OCI-LY3 (cell line): ENCODE results near the gene MLEC.

Source experiments
- H2AFZ ChIP-seq: fragments of 200-600, 300-600 bp; shearing (Covaris generic); 2 replicates; pipeline ENCODE4 v1.6.0; 2014; ENCODE audit warnings: antibody characterized with exemption, low read depth, low read length
- H3K27ac ChIP-seq: fragments of 200-600, 300-600 bp; sonication (generic); 2 replicates; pipeline ENCODE4 v1.5.1; 2014; ENCODE audit warnings: mild to moderate bottlenecking, low read length, moderate library complexity, mixed read lengths
- H3K27me3 ChIP-seq: fragments of 200-600, 300-600 bp; sonication (generic); 2 replicates; pipeline ENCODE4 v1.6.1; 2014; ENCODE audit warnings: low read depth, low read length, mixed read lengths
- H3K36me3 ChIP-seq: fragments of 200-600, 300-600 bp; sonication (generic); replicated peaks from 2 replicates; pipeline ENCODE3; 2014; ENCODE audit warnings: low read depth, low read length, mixed read lengths
- H3K4me1 ChIP-seq: fragments of 300-600, 200-600 bp; sonication (generic); 2 replicates; pipeline ENCODE4 v1.6.1; 2014; ENCODE audit warnings: low read length, mixed read lengths
- H3K4me2 ChIP-seq: fragments of 200-600, 300-600 bp; sonication (generic); 2 replicates; pipeline ENCODE4 v1.6.1; 2014; ENCODE audit warnings: low read length, mixed read lengths
- H3K4me3 ChIP-seq: fragments of 300-600, 200-600 bp; sonication (generic); 2 replicates; pipeline ENCODE4 v1.5.1; 2014; ENCODE audit warnings: antibody characterized with exemption, mild to moderate bottlenecking, low read length, moderate library complexity
- H3K79me2 ChIP-seq: fragments of 300-600, 200-600 bp; shearing (Covaris generic); 2 replicates; pipeline ENCODE4 v1.6.1; 2014; ENCODE audit warnings: mild to moderate bottlenecking, low read length, mixed read lengths
- H3K9ac ChIP-seq: fragments of 300-600, 200-600 bp; shearing (Covaris generic); 2 replicates; pipeline ENCODE4 v1.6.0; 2014; ENCODE audit warnings: mild to moderate bottlenecking, low read length, moderate library complexity
- H3K9me3 ChIP-seq: fragments of 200-600, 300-600 bp; shearing (Covaris generic); 2 replicates; pipeline ENCODE4 v1.6.1; 2014; ENCODE audit warnings: low read length, mixed read lengths; ENCODE audit not compliant: insufficient read depth
- H4K20me1 ChIP-seq: fragments of 200-600, 300-600 bp; sonication (generic); 2 replicates; pipeline ENCODE4 v1.6.1; 2016; ENCODE audit warnings: low read length, mixed read lengths; ENCODE audit not compliant: insufficient read depth
- CTCF ChIP-seq: fragments of 200-600, 300-600 bp; sonication (generic); IDR thresholded peaks from 2 replicates; pipeline ENCODE4 v1.5.1; 2014; ENCODE audit warnings: antibody characterized with exemption, low read length, low read depth
- EZH2phosphoT487 ChIP-seq: fragments of 200-600 bp; shearing (Covaris generic); IDR thresholded peaks from 2 replicates; pipeline ENCODE4 v1.6.1; 2018; ENCODE audit warnings: antibody characterized with exemption, mixed run types, low read depth

MLEC gene

DNA sequence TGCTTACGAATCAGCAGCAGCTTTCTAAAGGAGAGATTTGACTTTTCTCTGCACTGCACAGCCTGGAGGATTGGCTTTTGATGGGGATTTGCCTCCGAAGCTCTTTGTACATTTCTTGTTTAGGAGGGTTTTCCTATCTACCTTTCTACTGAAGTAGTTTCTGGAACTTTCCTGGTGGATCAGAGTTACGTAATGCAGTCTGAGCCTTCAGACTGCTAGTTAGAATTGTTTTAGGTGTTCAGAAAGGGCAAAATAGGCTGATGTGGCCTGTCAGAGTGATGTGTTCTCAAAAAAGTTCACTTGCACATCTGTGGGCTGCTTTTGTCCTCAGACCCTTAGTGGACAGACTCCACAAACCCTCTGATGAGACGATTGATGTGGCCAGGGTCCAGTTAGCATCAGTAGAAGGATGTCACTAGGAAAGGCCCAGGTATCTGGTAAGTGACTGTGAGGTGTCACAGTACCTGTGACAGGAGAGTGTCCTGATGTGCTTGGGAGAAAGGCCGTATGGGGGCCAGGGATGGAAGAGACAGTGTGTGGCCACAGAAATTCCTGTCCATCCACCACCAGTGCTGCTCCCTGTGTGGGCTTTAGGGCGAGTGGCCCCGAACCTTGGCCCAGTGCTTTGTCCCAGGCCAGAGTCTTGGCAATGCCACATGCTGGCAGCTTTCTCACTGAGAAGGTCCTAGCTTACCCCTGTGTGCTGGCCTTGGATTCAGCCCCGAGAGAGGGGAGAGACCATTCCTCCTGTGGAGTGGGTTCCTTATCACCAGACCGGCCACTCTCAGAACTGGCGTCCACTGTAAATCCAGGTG lies 34.2 kb downstream of the MLEC start:
- Histone ChIP-seq H3K4me3 (no peak overlapping the region), H3K9ac (no peak overlapping the region), H4K20me1 (peaks cover 9% of the 10 kb centered on the region; the same call in 1 of the 2 replicates), H3K4me2 (no peak overlapping the region), H3K27me3 (no peaks in the 10 kb centered on the region), H2AFZ (no peak overlapping the region), H3K27ac (no peak overlapping the region), H3K79me2 (no peaks in the 10 kb centered on the region), H3K4me1 (peaks cover 9% of the 10 kb centered on the region; the same call in 1 of the 2 replicates), H3K36me3 (peaks cover 68% of the 10 kb centered on the region), H3K9me3 (no peaks in the 10 kb centered on the region)
- no peak for TF ChIP-seq EZH2phosphoT487
- no peak for TF ChIP-seq CTCF

DNA sequence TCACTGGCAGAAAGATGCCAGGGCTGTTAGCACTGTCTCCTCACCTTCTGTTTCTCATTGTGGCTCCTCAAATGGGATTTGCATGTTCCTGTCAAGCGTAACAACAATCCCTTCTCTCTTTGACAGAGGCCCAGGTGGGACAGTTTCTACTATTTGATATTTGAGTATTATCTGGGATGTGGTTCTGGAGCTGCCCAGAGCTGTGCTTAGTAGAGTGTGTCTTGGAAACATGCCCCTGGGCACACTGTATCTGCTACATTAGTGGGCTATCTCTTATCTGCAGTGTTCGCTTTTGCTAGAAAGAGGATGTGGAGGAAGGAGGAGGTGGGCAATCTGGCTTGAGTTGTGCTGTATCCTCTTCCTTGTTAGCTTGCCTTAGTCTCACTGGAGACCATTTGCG lies 34.9 kb downstream of the MLEC start:
- Histone ChIP-seq H3K79me2 (no peaks in the 10 kb centered on the region), H3K4me2 (no peak overlapping the region), H3K4me1 (peaks cover 9% of the 10 kb centered on the region; the same call in 1 of the 2 replicates), H3K9me3 (no peaks in the 10 kb centered on the region), H3K9ac (no peak overlapping the region), H4K20me1 (peaks cover 9% of the 10 kb centered on the region; the same call in 1 of the 2 replicates), H3K27me3 (no peaks in the 10 kb centered on the region), H3K36me3 (peaks cover 61% of the 10 kb centered on the region), H2AFZ (no peak overlapping the region), H3K4me3 (no peak overlapping the region), H3K27ac (no peak overlapping the region)
- no peak for TF ChIP-seq EZH2phosphoT487
- no peak for TF ChIP-seq CTCF

DNA sequence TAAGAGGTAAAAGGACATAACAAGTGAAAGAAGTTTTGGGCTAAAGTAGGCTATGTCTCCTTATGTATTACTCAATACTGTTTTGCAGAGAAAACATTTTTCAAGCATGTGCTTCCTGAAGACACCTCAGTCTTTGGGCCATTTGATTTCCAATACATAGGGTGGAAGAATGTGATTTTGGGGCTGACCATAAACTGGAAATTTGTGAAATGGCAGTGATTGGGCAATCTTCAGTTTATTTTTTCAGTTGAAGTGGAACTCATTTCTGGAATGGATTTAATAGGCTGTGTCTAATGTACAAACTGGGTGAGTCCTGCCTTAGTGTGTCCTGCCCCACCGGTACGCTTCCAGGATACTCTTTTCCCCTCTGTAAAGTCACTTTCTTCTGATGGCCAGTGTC lies 35.8 kb downstream of the MLEC start:
- H3K4me2 ChIP-seq, result no peak overlapping the region
- H2AFZ ChIP-seq, result no peak overlapping the region
- H4K20me1 ChIP-seq, result peaks cover 9% of the 10 kb centered on the region; the same call in 1 of the 2 replicates
- H3K27me3 ChIP-seq, result no peaks in the 10 kb centered on the region
- no peaks in the 10 kb centered on the region for H3K79me2 ChIP-seq
- H3K4me1 ChIP-seq, result peaks cover 9% of the 10 kb centered on the region; the same call in 1 of the 2 replicates
- no peak overlapping the region for H3K9ac ChIP-seq
- no peak for TF ChIP-seq CTCF
- no peak for TF ChIP-seq EZH2phosphoT487
- no peaks in the 10 kb centered on the region for H3K9me3 ChIP-seq
- H3K36me3 ChIP-seq, result peaks cover 59% of the 10 kb centered on the region
- H3K27ac ChIP-seq, result no peak overlapping the region
- no peak overlapping the region for H3K4me3 ChIP-seq

DNA sequence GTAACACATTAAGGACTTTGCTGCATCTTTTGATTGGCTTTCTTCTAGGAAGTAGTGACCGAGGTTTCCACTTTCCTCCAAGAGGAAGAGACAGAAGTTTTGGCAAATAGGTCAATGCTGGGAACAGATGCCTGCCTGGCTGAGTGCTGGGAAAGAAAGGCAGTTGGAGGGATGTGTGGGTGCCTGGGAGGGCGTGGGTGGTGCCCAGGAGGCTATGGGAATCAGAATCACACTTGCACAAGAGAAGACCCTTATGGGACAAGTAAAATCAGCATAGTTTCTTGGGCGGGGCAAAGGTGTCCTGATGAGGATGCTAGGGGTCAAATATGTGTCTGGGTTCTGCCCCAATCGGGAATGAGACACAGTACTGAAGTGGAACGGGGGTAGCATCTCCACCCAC lies 37.8 kb downstream of the MLEC start:
- Histone ChIP-seq H4K20me1 (peaks cover 9% of the 10 kb centered on the region; the same call in 1 of the 2 replicates), H3K79me2 (no peaks in the 10 kb centered on the region), H3K9ac (no peak overlapping the region), H3K36me3 (peaks cover 47% of the 10 kb centered on the region), H3K27me3 (no peaks in the 10 kb centered on the region), H2AFZ (no peak overlapping the region), H3K9me3 (no peaks in the 10 kb centered on the region), H3K4me1 (peaks cover 9% of the 10 kb centered on the region; the same call in 1 of the 2 replicates), H3K4me3 (no peak overlapping the region), H3K4me2 (no peak overlapping the region), H3K27ac (no peak overlapping the region)
- no peak for TF ChIP-seq EZH2phosphoT487
- no peak for TF ChIP-seq CTCF
